Measurements from ENCODE around the gene MIA3.

Gene MIA3

DNA sequence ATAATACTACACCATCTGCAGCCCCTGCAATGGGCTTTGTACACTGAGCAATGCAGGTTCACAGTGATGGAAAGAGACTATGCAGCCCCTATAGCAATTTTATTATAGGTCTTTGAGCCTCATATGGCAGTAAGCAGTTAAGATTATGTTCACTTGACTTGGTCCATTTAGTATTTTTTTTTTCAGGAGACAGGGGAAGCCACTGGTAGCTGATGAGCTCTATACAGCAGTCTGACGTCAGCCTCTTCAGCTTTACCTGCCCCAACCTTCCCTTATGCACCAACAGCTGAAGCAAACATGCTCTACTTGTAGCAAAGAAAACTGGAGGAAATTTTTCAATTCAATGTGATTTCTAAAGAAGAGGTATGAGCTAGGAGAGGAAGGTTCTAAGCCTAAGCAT lies 62.2 kb downstream of the MIA3 start:
- no peak for DNase-seq

- DNase-seq: no peak
Observed at GRCh38 chr1:222691016-222691415, 73.1 kb downstream of the MIA3 start.

DNA sequence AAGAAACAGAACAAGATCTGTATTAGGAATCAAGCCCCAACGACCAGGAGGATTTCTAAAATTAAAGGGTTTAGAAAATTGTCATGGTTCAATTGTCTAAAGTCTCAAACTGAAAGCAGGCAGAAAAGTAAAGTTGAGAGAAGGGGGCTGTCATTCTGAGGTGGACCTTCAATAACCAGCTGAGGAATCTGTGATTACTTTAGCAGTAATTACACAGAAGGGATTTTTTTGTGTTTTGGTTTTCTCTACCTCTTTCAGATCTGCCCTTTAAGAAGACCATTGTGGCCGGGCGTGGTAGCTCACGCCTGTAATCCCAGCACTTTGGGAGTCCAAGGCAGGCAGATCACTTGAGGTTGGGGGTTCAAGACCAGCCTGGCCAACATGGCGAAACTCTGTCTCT lies 77.0 kb downstream of the MIA3 start:
- DNase-seq: no peak

GRCh38 chr1:222696741-222697140 lies 78.8 kb downstream of the MIA3 start:
- DNase-seq: no peak

DNA sequence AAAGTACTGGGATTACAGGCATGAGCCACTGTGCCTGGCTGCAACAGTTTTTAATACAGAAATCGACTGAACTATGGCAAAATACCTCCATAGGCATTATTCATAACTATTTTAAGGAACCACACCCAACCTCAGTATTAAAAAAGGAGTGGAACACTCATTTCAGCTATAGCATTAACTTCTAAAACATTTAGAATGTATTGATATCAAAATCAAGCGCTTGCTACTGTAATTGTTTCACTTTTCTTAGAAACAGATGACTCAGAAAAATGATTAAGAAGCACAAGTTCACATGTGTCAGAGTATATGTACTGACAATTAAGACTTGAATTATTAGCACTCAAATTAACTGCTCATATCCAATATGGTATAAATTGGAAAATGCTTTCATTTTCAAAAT lies 79.3 kb downstream of the MIA3 start:
- DNase-seq: no peak

- DNase-seq: no peak
Observed at GRCh38 chr1:222697826-222698225, 79.9 kb downstream of the MIA3 start.

DNA sequence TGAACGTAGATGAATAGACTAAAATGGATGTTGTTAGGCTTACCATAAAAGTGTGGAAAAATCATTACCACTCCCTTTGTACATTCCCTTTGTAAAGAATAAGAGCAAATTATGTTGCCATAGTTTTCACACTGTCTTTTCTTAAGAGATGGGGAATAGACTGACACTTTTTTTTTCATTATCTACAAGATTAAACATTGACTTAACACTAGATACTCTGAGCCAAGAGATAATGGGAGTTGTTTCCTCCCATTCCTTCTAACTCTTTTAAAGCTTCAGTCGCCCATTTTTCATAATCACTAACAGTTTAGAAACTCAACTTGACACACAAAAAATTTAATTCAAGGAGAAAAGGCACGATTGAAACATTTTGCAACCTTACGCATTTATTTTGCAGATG lies 84.3 kb downstream of the MIA3 start:
- DNase-seq: no peak

DNA sequence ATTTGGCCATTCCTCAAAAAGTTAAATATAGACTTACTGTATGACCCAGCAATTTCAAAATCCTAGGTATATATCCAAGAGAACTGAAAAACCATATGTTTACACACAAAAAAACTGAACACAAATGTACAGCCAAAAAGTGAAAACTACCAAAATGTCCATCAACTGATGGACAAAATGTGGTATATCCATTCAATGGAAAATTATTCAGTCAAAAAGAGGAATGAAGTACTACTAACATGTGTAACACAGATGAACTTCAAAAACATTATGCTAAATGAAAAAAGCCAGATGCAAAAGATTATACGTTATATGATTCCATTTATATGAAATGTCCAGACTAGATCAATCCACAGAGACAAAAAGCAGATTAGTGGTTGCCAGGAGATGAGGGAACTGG lies 86.4 kb downstream of the MIA3 start:
- DNase-seq: no peak

DNA sequence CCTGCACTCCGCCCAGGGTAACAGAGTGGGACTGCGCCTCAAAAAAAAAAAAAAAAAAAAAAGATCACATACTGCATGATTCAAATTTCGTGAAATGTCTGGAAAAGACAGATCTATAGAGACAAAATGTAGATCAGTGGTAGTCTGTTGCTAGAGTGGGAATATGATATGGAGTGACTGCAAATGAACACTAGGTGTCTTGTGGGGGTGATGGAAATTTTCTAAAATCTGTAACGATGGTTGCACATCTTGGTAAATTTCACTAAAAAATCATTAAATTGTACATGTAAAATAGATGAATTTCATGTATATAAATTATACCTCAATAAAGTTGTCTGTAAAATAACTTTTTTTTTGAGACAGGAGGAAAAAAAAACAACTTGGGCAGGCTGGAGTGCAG lies 88.9 kb downstream of the MIA3 start:
- DNase-seq: peak; percentile 24

DNA sequence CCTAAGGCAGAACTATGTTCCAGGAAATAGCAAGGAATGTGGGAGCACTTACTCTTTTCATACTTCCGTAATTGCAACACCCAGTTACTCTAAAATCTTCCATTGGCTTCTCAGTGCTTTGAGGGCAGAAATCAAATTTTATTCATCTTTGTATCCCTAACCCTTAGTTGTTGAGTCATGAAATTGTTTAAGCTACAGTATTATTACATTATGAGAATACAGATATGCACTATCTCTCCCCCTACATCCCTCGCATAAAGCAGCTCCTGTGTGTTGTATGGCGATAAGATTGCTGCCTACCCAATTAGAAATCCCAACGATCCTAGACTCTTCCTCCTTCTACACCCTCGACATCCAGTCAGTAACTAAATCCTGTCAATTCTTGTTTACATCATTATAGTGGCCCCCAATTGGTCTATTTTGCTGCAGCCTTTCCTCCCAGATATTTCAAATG lies 91.8 kb downstream of the MIA3 start:
- peak; percentile 76 for DNase-seq

- peak; percentile 93 for DNase-seq
Observed at GRCh38 chr1:222711319-222712252, 93.7 kb downstream of the MIA3 start.

DNA sequence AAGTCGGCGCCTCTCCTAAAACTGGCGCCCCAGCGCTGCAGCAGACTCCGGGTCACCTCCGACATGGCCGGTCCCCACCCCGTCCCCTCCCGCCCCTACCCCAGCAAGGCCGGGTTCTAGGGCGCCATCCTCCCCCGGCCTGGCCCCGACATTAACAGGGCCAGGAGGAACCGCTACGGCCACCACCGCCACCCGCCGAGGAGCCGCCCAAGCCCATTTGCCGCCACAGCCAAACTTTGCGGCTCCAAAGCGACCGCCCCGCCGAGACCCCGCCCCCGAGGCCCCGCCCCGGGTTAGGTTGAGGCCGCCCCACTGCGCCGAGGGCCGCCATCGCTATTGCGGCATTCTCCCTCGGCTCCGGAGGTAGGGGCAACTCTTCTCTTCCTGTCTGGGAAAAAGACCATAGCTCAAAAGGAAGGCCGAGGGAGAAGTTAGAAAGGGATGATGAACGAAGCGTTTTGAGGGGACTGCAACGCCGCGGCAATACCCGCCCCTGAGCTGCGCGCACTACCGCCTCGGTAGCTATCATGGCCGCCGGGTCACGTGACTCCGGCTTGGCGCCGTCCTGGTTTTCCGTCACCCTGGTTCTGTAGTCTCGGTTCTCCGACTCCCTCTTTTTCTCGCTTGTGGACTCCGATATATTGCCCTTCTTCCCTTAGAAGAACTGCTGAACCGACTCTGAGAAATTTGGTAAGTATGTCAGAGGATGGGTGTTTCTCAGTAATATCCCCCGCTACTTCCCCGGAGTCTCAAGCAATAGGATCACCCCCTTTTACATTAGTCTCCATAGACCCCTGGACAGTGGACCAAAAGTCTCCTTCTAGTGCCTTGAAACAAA lies 94.6 kb downstream of the MIA3 start, which contains the start of the genes AIDA and BROX:
Gene AIDA (minus strand): TSS at position 239 of the 838 bp plus-strand sequence. CDS start 174 bp downstream, at position 65.
Gene BROX (plus strand): TSS at position 312 of the 838 bp plus-strand sequence. CDS start 3,136 bp downstream, outside the sequence.
- peak; percentile 92 for DNase-seq

DNA sequence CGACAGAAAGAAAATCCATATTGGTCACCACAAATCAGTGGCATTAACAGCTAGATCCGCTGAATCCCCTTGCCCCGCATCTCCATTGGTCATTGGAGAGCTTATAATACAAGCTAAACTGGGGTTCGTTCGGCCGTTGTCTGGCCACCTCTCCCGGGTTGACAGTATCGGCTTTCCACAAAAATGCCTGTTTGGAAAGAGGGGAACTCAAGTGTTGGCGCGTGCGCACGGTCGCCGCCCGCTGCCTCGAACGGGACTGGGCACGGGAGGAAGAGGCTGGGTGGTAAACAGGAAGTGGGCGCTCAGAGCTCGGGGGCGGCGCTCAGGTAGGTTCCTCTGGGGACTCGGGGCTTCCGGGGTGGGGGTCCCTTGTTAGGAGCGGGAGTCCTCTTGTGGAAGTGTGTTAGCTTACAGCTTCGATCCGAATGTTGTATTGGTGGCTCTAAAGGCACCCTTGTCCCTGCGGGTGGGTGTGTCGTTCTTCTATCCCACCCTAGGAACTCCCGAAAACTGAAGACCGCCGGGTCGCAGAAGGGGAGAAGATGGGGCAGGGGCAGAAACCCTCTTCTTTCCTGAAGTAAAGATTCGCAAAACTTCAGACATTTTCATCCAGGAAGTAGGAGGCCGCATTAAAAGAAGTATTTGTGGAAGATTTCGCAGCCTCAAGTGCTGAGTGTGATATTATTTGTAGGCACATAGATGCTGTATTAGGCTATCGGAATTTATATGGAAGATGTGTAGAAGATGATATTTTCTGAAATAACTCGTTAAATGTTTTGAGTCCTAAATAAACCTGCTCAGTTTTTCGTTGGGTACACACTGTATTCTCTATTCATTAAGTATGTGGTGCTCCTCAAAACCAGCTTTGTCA lies 95.4 kb downstream of the MIA3 start:
- peak; percentile 96 for DNase-seq

DNA sequence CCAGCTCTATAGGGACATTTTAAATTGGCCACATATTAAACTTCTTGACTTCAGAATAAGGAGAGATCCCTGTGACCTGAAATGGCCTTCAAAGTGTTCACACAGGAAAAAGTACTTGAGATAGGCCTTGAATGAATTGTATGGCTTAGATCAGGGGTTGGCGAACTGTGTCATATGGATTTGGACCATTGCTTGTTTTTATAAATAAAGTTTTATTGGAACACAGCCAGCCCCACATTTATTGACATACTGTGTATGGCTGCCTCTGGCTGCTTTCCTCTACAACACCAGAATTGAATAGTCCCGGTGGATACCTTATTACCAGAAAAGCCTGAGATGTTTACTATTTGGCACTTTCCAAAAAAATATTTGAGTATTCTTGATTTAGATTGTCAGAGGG lies 98.5 kb downstream of the MIA3 start:
- DNase-seq: no peak
